ENCODE data around the gene TYMS. TPM values are rescaled to one million over a fixed set of nuclear protein-coding genes. Genes with fewer than 3 reads are reported as not detected.
A peak's percentile ranks its signal among the peaks of the same experiment; 100 is the strongest.

TYMS gene
- total RNA-seq, 4 donors from 2014 or later = 6.7 to 29.6 (median 21.3) TPM

DNA sequence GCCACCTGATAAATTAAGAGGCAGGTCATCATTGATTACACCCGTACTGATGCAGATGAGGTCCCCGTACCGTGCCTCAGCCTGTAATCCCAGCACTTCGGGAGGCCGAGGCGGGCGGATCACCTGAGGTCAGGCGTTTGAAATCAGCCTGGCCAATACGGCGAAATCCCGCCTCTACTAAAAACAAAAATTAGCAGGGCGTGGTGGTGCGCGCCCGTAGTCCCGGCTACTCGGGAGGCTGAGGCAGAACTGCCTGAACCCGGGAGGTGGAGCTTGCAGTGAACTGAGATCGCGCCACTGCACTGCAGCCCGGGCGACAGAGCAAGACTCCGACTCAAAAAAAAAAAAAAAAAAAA is 55.7 kb downstream of the TYMS start:
- Histone ChIP-seq H3K4me1 (peaks cover 5 to 29% (median 9%) of the 10 kb centered on the region in 3 donors), H3K27me3 (no peaks in the 10 kb centered on the region), H3K4me3 (peak overlapping the region; percentile 41 to 84 (median 74)), H3K36me3 (peaks cover 0 to 15% (median 0%) of the 10 kb centered on the region in 3 donors), H3K27ac (peak overlapping the region; percentile 78 to 91 (median 90)), H3K9me3 (no peaks in the 10 kb centered on the region)
- no peak for DNase-seq
- TF ChIP-seq, protein P1, sequence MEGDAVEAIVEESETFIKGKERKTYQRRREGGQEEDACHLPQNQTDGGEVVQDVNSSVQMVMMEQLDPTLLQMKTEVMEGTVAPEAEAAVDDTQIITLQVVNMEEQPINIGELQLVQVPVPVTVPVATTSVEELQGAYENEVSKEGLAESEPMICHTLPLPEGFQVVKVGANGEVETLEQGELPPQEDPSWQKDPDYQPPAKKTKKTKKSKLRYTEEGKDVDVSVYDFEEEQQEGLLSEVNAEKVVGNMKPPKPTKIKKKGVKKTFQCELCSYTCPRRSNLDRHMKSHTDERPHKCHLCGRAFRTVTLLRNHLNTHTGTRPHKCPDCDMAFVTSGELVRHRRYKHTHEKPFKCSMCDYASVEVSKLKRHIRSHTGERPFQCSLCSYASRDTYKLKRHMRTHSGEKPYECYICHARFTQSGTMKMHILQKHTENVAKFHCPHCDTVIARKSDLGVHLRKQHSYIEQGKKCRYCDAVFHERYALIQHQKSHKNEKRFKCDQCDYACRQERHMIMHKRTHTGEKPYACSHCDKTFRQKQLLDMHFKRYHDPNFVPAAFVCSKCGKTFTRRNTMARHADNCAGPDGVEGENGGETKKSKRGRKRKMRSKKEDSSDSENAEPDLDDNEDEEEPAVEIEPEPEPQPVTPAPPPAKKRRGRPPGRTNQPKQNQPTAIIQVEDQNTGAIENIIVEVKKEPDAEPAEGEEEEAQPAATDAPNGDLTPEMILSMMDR (IDR thresholded peaks at IDR 0.05) = no peak
- no peak for TF ChIP-seq POLR2A (IDR thresholded peaks at IDR 0.05)
- WGBS, 2 donors = 65% methylated on average over 8 of the region's 23 CpGs; no CpG with 5 or more reads in 1 of the 2 donors
- intact Hi-C loops (cut with DNase I) = no loop called here

DNA sequence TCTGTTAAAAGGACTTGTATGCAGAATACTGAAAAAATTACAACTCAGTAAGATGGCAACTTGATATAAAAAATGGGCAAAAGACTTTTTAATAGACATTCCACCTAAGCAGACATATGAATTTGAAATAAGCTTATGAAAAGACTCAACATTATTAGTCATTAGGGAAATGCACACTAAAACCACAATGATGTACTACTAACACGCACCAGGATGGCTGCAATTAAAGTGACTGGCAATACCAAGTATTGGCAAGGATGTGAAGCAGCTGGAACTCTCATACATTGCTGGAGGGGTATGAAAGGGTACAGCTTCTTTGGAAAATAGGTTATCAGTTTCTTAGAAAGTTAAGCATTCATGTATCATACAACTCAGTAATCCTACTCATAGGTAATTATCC is 58.2 kb downstream of the TYMS start:
- Histone ChIP-seq H3K4me1 (peaks cover 4 to 18% (median 9%) of the 10 kb centered on the region in 3 donors), H3K27ac (no peak overlapping the region), H3K27me3 (no peaks in the 10 kb centered on the region), H3K9me3 (no peaks in the 10 kb centered on the region), H3K4me3 (no peak overlapping the region), H3K36me3 (no peaks in the 10 kb centered on the region)
- 33 to 45% methylated on average over 1 of the region's 1 CpG for WGBS, 2 donors
- intact Hi-C loops (cut with DNase I) = no loop called here
- TF ChIP-seq, protein P1 (IDR thresholded peaks at IDR 0.05) = no peak
- TF ChIP-seq POLR2A (IDR thresholded peaks at IDR 0.05) = no peak
- no peak for DNase-seq

DNA sequence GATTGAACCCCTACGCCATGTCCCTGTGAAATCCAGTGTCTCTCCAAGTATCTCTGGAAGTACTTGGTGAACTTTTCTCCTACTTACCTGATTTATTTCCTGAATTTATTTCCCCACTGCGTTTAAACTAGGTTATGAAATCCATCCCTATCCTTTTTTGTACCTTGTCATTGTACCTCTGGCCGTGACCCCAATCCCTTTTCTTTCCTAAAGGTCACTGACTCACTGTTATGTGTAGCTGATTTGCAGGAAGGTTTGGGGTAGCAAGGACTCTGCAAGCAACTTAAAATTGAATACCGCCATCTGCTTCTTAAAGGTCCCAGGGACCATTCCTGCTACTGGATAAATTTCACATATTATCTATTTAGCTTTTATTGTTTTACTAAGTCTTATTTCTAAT is 59.5 kb downstream of the TYMS start:
- Histone ChIP-seq H3K4me3 (no peak overlapping the region), H3K4me1 (peaks cover 0 to 6% (median 0%) of the 10 kb centered on the region in 3 donors), H3K9me3 (no peaks in the 10 kb centered on the region), H3K27ac (no peak overlapping the region), H3K36me3 (no peaks in the 10 kb centered on the region), H3K27me3 (no peaks in the 10 kb centered on the region)
- TF ChIP-seq POLR2A (IDR thresholded peaks at IDR 0.05) = no peak
- TF ChIP-seq, protein P1 (IDR thresholded peaks at IDR 0.05) = no peak
- no peak for DNase-seq
- intact Hi-C loops (cut with DNase I) = no loop called here
- 82 to 88% methylated on average over 4 of the region's 4 CpGs for WGBS, 2 donors

Other genes with a start within 250 kb of the TYMS start
- 10 to 100 TPM in 1 of 4 donors, 1 to 10 TPM in 3; 1.4 to 12.2 (median 4.0) TPM for gene COLEC12, start 157.0 kb upstream of the TYMS start, total RNA-seq
- not detected for gene CETN1, start 77.3 kb upstream of the TYMS start, total RNA-seq
- gene CLUL1, start 60.7 kb upstream of the TYMS start, total RNA-seq = 1 to 10 TPM in 1 of 4 donors, not detected in 3; 2.3 TPM
- gene ENOSF1, start 55.0 kb downstream of the TYMS start, total RNA-seq = 10 to 100 TPM; 31.7 to 63.7 (median 47.1) TPM
- 100 to 1,000 TPM; 105 to 143 (median 125) TPM for gene YES1, start 154.6 kb downstream of the TYMS start, total RNA-seq
- 1 to 10 TPM in 1 of 4 donors, under 1 TPM in 1, not detected in 2; 0.29 to 2.7 TPM for gene ADCYAP1, start 247.2 kb downstream of the TYMS start, total RNA-seq

All from esophagus squamous epithelium (tissue), 5 donors.